ENCODE measurements around the gene CEBPZ. TPM values are rescaled to one million over a fixed set of nuclear protein-coding genes. Genes with fewer than 3 reads are reported as not detected.
"Not testable (repeated sequence)": the region's sequence is repeated elsewhere in the genome, so short reads cannot be mapped to it uniquely, and the experiment has no call there.

CEBPZ gene
- total RNA-seq, result 15.4 TPM

DNA sequence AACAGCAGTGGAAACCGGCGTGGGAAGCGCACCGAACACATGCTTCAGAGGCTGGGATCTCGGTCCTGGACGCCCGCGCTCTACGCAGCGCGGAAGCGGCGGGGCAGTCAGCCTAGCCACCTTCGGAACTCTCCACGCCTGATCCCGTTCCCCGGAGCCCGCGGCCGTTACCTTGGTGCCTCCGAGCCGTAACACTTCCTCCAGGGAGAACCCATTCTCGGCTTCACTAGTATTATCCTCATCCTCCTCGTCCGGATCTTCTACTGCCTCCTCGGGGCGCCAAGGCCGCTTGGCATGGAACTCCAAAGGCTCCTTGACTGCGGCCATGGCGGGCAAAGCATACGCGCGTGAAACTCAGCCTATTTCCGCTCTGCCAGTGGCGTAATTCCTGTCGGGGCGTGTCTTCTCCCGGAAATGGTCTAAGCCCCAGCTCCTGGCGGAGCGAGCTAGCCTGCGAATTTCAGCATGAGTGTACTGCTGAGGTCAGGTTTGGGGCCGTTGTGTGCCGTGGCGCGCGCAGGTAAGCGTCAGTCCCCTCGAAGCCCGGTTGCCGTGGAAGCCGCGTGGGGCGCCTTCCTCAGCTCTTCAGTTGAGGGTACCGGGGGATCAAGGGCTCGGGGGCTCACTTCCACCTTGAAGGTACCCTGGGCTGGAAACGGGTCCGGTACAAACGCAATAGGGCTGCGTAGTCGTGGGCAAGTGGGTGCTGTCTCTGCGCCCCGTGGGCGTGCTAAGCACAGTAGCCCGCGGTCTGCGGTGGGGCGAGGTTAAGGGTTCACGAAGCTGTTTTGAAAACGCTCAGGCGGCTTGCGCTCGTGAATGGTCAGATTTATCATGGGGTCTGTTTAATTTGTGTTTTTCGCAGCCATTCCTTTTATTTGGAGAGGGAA is at the start of gene CEBPZ, which contains the start of gene NDUFAF7:
Gene CEBPZ, minus strand, starts transcription at position 356 of the 890 bp plus-strand sequence. Its CDS starts 29 bp downstream, at position 327.
Gene NDUFAF7, plus strand, starts transcription at position 418 of the 890 bp plus-strand sequence. Its CDS starts 48 bp downstream, at position 466.
- DNase-seq (ENCODE audit: low spot score) (peak; percentile 93), ATAC-seq (peak; percentile 97)

- no peak for ATAC-seq
Measured at GRCh38 chr2:37276291-37276690, 44.9 kb upstream of the CEBPZ start.

GRCh38 chr2:37274359-37274965 is 43.1 kb upstream of the CEBPZ start:
- DNase-seq (ENCODE audit: low spot score) (no peak), ATAC-seq (no peak)

More at GRCh38 chr2:37276291-37276690, 44.9 kb upstream of the CEBPZ start:
- no peak for DNase-seq (ENCODE audit: low spot score)

- ATAC-seq (no peak), DNase-seq (ENCODE audit: low spot score) (no peak)
Measured at GRCh38 chr2:37271376-37272067, 40.1 kb upstream of the CEBPZ start.

DNA sequence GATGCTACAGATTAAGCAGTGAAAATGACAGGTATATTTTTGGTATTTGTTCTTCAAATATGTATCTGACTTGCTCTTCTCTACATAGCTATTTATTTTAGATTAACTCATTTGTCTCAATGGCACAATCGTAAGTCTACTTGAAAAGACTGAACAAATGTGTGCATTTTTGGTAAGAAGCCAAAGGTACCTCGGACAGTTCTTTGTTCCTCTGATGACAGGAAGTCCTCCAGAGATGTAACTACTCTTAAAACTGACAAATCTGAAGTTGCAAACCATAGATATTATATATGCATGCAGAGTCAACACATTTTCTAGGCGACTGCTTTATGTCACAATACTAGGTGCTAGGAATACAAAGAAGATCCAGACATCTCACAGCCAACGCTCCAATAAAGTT is 36.7 kb upstream of the CEBPZ start:
- ATAC-seq (no peak), DNase-seq (ENCODE audit: low spot score) (no peak)

GRCh38 chr2:37267685-37268084 is 36.3 kb upstream of the CEBPZ start:
- no peak for DNase-seq (ENCODE audit: low spot score)
- ATAC-seq, result no peak

DNA sequence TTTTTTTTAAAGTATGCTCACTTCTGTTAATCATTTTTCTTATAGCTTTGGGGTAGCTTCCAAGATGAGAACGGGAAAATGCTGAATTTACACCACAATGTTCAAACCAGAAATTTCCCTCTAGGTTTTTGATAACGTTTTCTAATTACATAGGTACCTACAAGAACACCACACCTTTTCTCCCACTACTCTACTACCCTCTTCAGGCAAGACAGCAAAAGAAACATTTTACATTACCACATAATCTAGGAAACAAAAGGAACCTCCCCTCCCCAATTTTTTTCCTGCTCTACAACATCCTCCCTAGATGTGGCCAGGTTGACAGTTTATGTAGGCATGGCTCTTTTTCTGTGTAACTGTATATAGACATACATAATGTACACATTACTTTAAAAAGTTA is 32.4 kb upstream of the CEBPZ start:
- DNase-seq (ENCODE audit: low spot score) (no peak), ATAC-seq (no peak)

DNA sequence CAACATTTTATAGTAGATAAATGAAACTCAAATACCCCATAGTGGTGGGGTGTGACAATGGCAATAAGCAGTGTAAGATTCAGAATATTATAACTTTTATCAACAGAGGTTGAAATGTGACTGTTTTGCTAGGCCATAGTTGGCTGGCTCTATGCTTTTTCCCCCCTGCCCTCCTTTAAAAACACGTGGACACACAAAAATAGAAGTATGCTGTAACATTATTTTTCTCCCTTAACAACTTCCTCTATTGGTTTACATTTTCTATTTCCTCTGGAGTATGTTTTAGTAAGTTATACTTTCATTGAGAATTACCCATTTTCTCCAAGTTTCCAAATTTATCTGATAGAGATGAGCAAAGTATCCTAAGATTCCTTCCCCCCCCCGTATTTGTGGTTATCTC is 31.1 kb upstream of the CEBPZ start:
- DNase-seq (ENCODE audit: low spot score), result no peak
- no peak for ATAC-seq

- ATAC-seq, result no peak
- DNase-seq (ENCODE audit: low spot score), result no peak
Measured at GRCh38 chr2:37250869-37251740, 19.7 kb upstream of the CEBPZ start.

GRCh38 chr2:37246205-37246604 is 14.8 kb upstream of the CEBPZ start:
- DNase-seq (ENCODE audit: low spot score), result no peak
- ATAC-seq, result no peak

DNA sequence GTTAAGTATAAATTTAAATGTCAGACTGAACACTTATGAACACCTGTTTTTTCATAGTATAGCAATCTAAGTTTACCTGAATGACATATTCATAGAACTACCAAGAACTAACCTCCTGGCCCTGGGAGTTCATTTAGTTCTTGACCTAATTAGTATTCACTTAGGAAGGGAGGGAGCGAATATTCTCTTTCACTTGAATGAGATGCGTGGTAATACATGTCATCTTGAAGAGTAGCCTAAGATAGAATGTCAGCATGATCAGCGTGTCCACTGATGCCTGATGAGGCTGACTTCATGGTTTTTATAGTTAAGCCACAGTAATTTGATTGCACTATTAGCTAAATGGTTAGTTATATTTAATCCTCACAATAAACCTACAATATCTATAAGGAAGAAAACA is 13.4 kb upstream of the CEBPZ start:
- DNase-seq (ENCODE audit: low spot score) (no peak), ATAC-seq (no peak)

DNA sequence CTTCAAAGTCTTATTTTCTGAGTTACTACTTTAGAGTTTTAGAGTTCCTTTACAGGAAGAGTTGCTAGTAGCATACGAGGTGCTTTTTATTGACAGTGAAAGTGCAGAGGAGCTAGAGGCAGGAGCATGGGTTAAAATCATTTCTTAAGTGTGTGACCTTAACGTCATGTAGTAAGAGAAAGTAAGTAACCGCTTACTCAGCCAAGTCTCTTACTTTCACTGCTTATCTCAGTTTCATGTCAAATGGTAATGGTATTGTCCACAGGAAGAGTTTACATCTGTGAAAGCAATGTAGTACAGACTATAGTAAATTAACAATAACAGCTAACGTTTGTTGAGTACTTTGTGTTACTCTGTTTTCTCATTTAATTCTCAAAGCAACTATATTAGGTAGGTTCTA is 12.6 kb upstream of the CEBPZ start:
- ATAC-seq (no peak), DNase-seq (ENCODE audit: low spot score) (no peak)

- no peak for DNase-seq (ENCODE audit: low spot score)
- ATAC-seq, result no peak
Measured at GRCh38 chr2:37243435-37243834, 12.0 kb upstream of the CEBPZ start.

- ATAC-seq, result peak; percentile 42
- no peak for DNase-seq (ENCODE audit: low spot score)
Measured at GRCh38 chr2:37232131-37232933, 936 bp upstream of the CEBPZ start.

- DNase-seq (ENCODE audit: low spot score), result no peak
- ATAC-seq, result peak; percentile 3
Measured at GRCh38 chr2:37230581-37230980, 815 bp downstream of the CEBPZ start.

DNA sequence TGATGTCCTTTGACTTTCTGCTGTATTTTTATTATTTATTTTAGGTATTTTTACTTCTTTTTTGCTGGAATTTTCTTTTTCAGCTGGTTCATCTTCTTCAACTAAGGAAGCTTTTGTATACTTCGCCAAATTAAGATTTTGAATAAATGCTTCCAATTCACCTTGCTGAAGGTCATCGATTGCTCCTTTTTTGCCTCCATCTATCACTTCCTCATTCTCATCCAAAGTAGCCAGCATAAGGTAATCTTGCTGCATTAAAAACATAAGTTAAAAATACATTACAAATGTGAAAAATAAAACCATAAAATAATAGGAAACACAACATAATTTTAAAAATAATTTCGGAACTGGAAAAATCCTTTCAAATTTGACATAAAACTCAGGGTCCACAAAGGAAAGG is 2.6 kb downstream of the CEBPZ start:
- DNase-seq (ENCODE audit: low spot score) (no peak), ATAC-seq (no peak)

DNA sequence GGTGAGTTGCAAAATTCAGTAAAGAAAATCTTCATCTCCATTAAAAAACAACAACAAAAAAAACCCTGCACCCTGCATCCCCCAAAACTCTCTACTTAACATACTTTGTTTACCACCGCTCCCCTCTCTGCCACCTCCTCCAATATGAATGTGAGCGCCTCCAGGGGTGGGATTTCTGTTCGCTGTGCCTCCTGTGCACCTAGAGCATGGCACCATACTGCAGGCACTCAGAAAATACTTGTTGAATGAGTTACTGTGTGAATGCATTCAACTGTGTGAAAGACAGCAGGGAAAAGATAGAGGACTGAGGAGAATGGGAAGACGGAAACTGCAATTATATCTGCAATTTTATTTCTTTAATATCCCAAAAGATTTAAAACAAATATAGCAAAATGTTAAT is 4.5 kb downstream of the CEBPZ start:
- no peak for ATAC-seq
- DNase-seq (ENCODE audit: low spot score), result no peak

DNA sequence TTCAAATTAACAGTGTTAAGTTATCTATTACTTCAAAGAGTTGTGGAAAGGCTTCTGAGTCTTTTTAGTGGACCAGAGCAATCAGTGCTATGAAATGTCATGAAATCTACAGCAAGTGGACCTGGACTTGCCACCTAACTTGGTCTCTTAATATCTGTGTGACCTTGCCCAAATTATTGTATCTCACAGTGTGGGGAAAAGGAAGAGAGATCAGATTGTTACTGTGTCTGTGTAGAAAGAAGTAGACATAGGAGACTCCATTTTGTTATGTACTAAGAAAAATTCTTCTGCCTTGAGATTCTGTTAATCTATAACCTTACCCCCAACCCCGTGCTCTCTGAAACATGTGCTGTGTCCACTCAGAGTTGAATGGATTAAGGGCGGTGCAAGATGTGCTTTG is 6.3 kb downstream of the CEBPZ start:
- ATAC-seq; DNase-seq (ENCODE audit: low spot score): not testable (repeated sequence)

DNA sequence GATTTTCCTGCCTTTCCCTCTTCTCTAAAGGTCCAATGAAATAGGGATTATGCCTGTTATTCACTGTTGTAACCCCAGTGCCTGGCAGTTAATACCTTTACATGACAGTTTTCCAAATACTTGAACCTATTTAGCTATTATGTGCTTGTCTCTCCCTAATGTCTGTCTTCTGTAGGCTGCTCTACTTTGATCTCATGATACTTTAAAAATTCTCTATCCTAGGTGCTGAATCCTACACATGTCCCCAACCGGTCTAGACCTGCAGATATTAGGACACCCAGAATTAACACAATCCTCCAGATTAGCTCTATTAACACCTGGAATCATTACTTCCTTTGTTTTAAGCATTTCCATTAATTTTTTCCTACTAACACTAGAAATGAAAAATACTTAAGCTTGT is 7.3 kb downstream of the CEBPZ start:
- DNase-seq (ENCODE audit: low spot score) (no peak), ATAC-seq (no peak)

GRCh38 chr2:37223131-37223530 is 8.3 kb downstream of the CEBPZ start:
- ATAC-seq (no peak), DNase-seq (ENCODE audit: low spot score) (no peak)
